PC-3 (cell line): Measurements from ENCODE around the gene TPSG1. TPM values are rescaled to one million over a fixed set of nuclear protein-coding genes. Genes with fewer than 3 reads are reported as not detected.

Experiments
- ATAC-seq: fragments of 200-7000 bp; cut with Tn5 transposase; 2 replicates; pipeline ENCODE4 v1.9.1; 2020; ENCODE audit warnings: mild to moderate bottlenecking, moderate library complexity
- BruUV-seq: library from RNA; stranded (reverse); fragments of 400-500 nt; replicated peaks from 2 replicates; lab custom pipeline; 2021; lab: Mats Ljungman, UMichigan
- CTCF ChIA-PET: fragments of 300-600 bp; sonication (Branson Sonifier 250); formaldehyde crosslinking; loops from one replicate; lab custom pipeline; 2022; ENCODE audit warnings: antibody characterized with exemption; lab: Charles Lee
- POLR2A ChIA-PET: fragments of 300-600 bp; sonication (Branson Sonifier 250); formaldehyde crosslinking; loops from one replicate; lab custom pipeline; 2022; ENCODE audit warnings: antibody characterized with exemption; ENCODE audit not compliant: unreplicated experiment; lab: Charles Lee
- DNase-seq: peaks from one replicate; pipeline ENCODE4 v3.0.0-alpha.2; 2015
- H2AFZ ChIP-seq: fragments of 300-600 bp; sonication (generic); 2 replicates; pipeline ENCODE4 v1.6.0; 2016; ENCODE audit warnings: antibody characterized with exemption, low read length
- H3F3A ChIP-seq: fragments of 300-600 bp; sonication (generic); one replicate; pipeline ENCODE4 v1.6.0; 2017; ENCODE audit warnings: antibody characterized with exemption, low read length, control low read depth, mild to moderate bottlenecking; ENCODE audit not compliant: unreplicated experiment
- H3K27ac ChIP-seq: fragments of 300-600 bp; sonication (generic); 2 replicates; pipeline ENCODE4 v1.5.1; 2016; ENCODE audit warnings: mild to moderate bottlenecking, low read length
- H3K27me3 ChIP-seq: fragments of 300-600 bp; sonication (generic); 2 replicates; pipeline ENCODE4 v1.6.1; 2016; ENCODE audit warnings: low read length, mixed read lengths
- H3K36me3 ChIP-seq: fragments of 300-600 bp; sonication (generic); 2 replicates; pipeline ENCODE4 v1.6.1; 2016; ENCODE audit warnings: low read depth, mixed run types, low read length, mixed read lengths
- H3K4me1 ChIP-seq: fragments of 300-600 bp; sonication (generic); 2 replicates; pipeline ENCODE4 v1.5.1; 2016; ENCODE audit warnings: low read length; ENCODE audit not compliant: insufficient read depth
- H3K4me2 ChIP-seq: fragments of 300-600 bp; sonication (generic); 2 replicates; pipeline ENCODE4 v1.6.0; 2016; ENCODE audit warnings: low read length
- H3K4me3 ChIP-seq: fragments of 300-600 bp; sonication (generic); 2 replicates; pipeline ENCODE4 v1.5.1; 2016; ENCODE audit warnings: mild to moderate bottlenecking, low read length, mixed read lengths
- H3K79me2 ChIP-seq: fragments of 300-600 bp; sonication (generic); 2 replicates; pipeline ENCODE4 v1.6.1; 2017; ENCODE audit warnings: low read length, mixed read lengths
- H3K9ac ChIP-seq: fragments of 300-600 bp; sonication (generic); 2 replicates; pipeline ENCODE4 v1.6.0; 2016; ENCODE audit warnings: mild to moderate bottlenecking, low read length
- H3K9me2 ChIP-seq: fragments of 300-600 bp; sonication (generic); replicated peaks from 2 replicates; pipeline ENCODE4 v1.6.1; 2016; ENCODE audit warnings: mixed run types, low read length, mixed read lengths
- H3K9me3 ChIP-seq: fragments of 300-600 bp; sonication (generic); 2 replicates; pipeline ENCODE4 v1.6.1; 2016; ENCODE audit warnings: low read length, mixed read lengths
- H4K20me1 ChIP-seq: fragments of 300-600 bp; sonication (generic); 2 replicates; pipeline ENCODE4 v1.6.1; 2016; ENCODE audit warnings: low read length, mixed read lengths
- EZH2 ChIP-seq: fragments of 300-600 bp; sonication (generic); IDR thresholded peaks from one replicate; pipeline ENCODE4 v1.6.1; 2017; ENCODE audit warnings: antibody characterized with exemption, mild to moderate bottlenecking, low read length; ENCODE audit not compliant: unreplicated experiment
- EZH2phosphoT487 ChIP-seq: fragments of 300-600 bp; sonication (generic); IDR thresholded peaks from 2 replicates; pipeline ENCODE4 v1.6.1; 2018; ENCODE audit warnings: mild to moderate bottlenecking, antibody characterized with exemption, low read length, borderline replicate concordance
- intact Hi-C: fragments of 100-400 bp; cut with micrococcal nuclease; formaldehyde crosslinking; loops from 2 replicates; pipeline ENCODE4 v1.9.0; 2023
- total RNA-seq: library from RNA; depleted of rRNA; stranded (reverse); fragments of >200 nt; gene quantifications from 2 replicates; pipeline ENCODE4 v1.2.3, GENCODE V29; 2014
- TF ChIP-seq, protein P1 (sequence below): fragments of 300-600 bp; sonication (generic); conservative IDR thresholded peaks from 2 replicates; pipeline ENCODE4 v1.5.1; 2017; ENCODE audit warnings: antibody characterized with exemption, low read depth, mild to moderate bottlenecking, low read length

The TPSG1 gene
- total RNA-seq, 1 experiment from 2014 or later, result not detected

DNA sequence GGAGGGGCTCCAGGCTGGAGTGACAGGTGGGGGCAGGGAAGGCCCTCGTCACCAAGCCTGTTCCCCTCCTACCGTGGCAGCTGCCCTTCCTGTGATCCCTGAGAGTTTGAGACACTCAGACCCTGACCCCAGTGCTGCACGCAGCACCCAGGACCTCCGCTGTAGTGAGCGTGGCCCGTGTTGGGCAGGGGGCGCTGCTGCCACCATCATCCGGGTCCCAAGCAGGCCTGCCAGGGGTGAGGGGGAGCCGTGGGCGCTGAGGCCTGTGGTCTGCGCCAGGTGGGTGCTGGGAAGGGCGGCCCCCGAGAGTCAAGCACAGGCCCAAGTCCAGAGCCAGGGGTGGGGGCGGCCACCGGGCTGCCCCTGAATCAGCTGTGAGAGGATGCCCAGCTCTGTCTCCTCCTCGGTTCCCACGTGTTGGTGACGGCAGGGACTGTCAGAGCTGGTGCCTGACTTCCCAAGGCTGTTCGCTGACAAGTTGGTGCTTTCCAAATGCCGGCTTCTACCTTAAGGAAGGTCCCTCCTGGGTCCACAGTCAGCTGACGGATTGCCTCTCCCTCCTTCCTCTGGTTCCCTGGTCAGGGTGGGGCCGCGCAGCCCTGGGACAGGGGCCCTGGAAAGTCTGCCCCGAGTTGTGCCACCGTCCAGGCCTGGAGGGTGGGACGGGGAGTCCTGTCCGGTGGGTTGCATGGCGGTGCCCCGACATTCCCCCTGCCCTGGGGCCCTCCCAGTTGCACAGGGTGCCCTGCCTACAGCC is 31.1 kb downstream of the TPSG1 start:
- no TSS peak for BruUV-seq
- H3K36me3 ChIP-seq, result no peaks in the 10 kb centered on the region
- ATAC-seq (no peak), DNase-seq (no peak)
- H4K20me1 ChIP-seq, result no peaks in the 10 kb centered on the region
- H3K4me1 ChIP-seq, result no peaks in the 10 kb centered on the region
- no peak for TF ChIP-seq EZH2phosphoT487
- no peak for TF ChIP-seq EZH2
- TF ChIP-seq, protein P1, sequence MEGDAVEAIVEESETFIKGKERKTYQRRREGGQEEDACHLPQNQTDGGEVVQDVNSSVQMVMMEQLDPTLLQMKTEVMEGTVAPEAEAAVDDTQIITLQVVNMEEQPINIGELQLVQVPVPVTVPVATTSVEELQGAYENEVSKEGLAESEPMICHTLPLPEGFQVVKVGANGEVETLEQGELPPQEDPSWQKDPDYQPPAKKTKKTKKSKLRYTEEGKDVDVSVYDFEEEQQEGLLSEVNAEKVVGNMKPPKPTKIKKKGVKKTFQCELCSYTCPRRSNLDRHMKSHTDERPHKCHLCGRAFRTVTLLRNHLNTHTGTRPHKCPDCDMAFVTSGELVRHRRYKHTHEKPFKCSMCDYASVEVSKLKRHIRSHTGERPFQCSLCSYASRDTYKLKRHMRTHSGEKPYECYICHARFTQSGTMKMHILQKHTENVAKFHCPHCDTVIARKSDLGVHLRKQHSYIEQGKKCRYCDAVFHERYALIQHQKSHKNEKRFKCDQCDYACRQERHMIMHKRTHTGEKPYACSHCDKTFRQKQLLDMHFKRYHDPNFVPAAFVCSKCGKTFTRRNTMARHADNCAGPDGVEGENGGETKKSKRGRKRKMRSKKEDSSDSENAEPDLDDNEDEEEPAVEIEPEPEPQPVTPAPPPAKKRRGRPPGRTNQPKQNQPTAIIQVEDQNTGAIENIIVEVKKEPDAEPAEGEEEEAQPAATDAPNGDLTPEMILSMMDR, result no peak
- no peaks in the 10 kb centered on the region for H3F3A ChIP-seq
- no peaks in the 10 kb centered on the region for H3K27me3 ChIP-seq
- ChIA-PET POLR2A (interaction anchor here (0.7 kb wide), 1 partner anchor 12 kb away, joined by 4 read pairs; no protein-coding TSS in a partner anchor), CTCF (interaction anchor here (1.0 kb wide), 1 partner anchor 44 kb away, joined by 3 read pairs; no protein-coding TSS in a partner anchor)
- no peak overlapping the region for H2AFZ ChIP-seq
- no peak overlapping the region for H3K4me2 ChIP-seq
- no peak overlapping the region for H3K27ac ChIP-seq
- H3K9ac ChIP-seq, result no peak overlapping the region
- H3K79me2 ChIP-seq, result no peaks in the 10 kb centered on the region
- intact Hi-C loops, result no loop called here
- no peaks in the 10 kb centered on the region for H3K9me3 ChIP-seq
- H3K4me3 ChIP-seq, result no peak overlapping the region
- no peaks in the 10 kb centered on the region for H3K9me2 ChIP-seq

DNA sequence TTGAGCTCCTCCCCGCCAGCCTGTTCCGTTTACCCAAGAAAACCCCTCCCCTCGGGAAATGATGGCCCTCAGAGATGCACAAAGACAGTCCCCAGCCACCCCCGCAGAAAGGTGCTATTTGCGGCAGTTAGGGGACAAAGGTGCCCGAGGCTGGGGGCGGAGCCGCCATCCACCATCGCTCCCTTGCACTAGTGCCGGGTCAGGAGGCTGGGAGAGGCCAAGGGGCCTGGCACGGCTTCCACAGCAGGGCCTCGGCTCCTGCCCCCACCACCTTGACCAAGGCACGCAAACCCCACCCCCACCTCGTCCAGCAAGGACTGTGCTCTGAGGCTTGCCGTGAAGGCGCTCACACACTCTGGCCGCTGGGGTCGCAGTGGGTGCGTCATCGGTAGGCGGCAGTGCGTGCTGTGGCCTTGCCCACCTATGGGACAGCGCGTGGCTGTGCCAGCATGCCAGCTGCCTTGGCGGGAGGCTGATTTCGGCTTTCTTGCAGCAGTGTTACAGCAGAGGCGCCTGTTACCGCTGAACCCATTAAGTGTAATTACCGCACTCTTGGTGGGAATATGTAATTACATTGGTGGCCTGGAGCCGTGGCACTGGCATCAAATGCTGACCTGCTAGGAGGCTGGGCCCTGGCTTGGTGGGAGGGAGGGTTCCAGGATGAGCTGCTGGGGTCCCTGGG is 31.8 kb downstream of the TPSG1 start:
- no peak overlapping the region for H3K9ac ChIP-seq
- no peaks in the 10 kb centered on the region for H3K27me3 ChIP-seq
- ChIA-PET CTCF (interaction anchor here (1.0 kb wide), 1 partner anchor 43 kb away, joined by 3 read pairs; no protein-coding TSS in a partner anchor), POLR2A (no interaction called here)
- H3K36me3 ChIP-seq, result no peaks in the 10 kb centered on the region
- H3K4me2 ChIP-seq, result no peak overlapping the region
- TF ChIP-seq, protein P1, result no peak
- TF ChIP-seq EZH2, result no peak
- TF ChIP-seq EZH2phosphoT487, result no peak
- H3K4me3 ChIP-seq, result no peak overlapping the region
- no peaks in the 10 kb centered on the region for H3K9me2 ChIP-seq
- no peaks in the 10 kb centered on the region for H3F3A ChIP-seq
- H3K27ac ChIP-seq, result no peak overlapping the region
- ATAC-seq (no peak), DNase-seq (no peak)
- no peaks in the 10 kb centered on the region for H4K20me1 ChIP-seq
- no peaks in the 10 kb centered on the region for H3K79me2 ChIP-seq
- intact Hi-C loops, result no loop called here
- no peaks in the 10 kb centered on the region for H3K4me1 ChIP-seq
- H3K9me3 ChIP-seq, result no peaks in the 10 kb centered on the region
- BruUV-seq, result no TSS peak
- no peak overlapping the region for H2AFZ ChIP-seq
